Esophagus muscularis mucosa (tissue), 3 donors: ENCODE results near the gene ADAMTS16.

ENCODE experiments used
- POLR2A ChIP-seq: fragments of 450-650 bp; IDR thresholded peaks from one replicate; pipeline ENCODE4 v1.6.1; 2017; ENCODE audit warnings: antibody characterized with exemption, moderate library complexity, mild to moderate bottlenecking, low read depth
- TF ChIP-seq, protein P1 (sequence below), 3 experiments: fragments of 200-600 bp in 2 of 3; fragments of 450-650 bp in 1 of 3; sonication (generic) in 2 of 3; IDR thresholded peaks; one replicate each; pipeline ENCODE4 v1.5.1; 2017 to 2019; ENCODE audit warnings: antibody characterized with exemption in 3 of 3, mild to moderate bottlenecking in 2 of 3, moderate library complexity in 1 of 3

DNA sequence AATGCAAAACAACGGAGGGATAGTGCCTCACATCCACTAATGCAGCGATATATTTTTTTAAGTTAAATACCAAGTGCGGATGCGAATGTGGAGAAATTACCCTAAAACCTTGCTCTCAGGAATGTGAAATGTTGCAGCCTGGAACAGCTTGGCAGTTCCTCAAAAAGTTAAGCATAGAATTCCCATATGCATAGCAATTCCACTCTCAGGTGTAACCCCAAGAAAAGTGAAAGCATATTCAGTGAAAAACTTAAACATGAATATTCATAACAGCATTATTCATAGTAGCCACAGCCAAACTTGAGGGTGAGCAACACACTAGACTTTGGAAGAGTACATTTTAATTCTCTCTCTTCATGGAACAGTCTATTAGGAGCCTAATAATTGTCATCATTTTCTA is 199.1 kb downstream of the ADAMTS16 start:
- TF ChIP-seq, protein P1, sequence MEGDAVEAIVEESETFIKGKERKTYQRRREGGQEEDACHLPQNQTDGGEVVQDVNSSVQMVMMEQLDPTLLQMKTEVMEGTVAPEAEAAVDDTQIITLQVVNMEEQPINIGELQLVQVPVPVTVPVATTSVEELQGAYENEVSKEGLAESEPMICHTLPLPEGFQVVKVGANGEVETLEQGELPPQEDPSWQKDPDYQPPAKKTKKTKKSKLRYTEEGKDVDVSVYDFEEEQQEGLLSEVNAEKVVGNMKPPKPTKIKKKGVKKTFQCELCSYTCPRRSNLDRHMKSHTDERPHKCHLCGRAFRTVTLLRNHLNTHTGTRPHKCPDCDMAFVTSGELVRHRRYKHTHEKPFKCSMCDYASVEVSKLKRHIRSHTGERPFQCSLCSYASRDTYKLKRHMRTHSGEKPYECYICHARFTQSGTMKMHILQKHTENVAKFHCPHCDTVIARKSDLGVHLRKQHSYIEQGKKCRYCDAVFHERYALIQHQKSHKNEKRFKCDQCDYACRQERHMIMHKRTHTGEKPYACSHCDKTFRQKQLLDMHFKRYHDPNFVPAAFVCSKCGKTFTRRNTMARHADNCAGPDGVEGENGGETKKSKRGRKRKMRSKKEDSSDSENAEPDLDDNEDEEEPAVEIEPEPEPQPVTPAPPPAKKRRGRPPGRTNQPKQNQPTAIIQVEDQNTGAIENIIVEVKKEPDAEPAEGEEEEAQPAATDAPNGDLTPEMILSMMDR (IDR thresholded peaks at IDR 0.05), result no peak
- no peak for TF ChIP-seq POLR2A
